DOHH2 (cell line): Measurements from ENCODE around the gene GAREM1.

ENCODE experiments used
- H3F3A ChIP-seq: fragments of 200-600 bp; sonication (generic), shearing (Covaris generic); 2 replicates; pipeline ENCODE4 v1.6.0; 2016; ENCODE audit warnings: antibody characterized with exemption, mild to moderate bottlenecking; ENCODE audit not compliant: control insufficient read depth, insufficient read depth
- H3K27ac ChIP-seq: fragments of 200-600 bp; sonication (generic); 2 replicates; pipeline ENCODE4 v1.5.1; 2014; ENCODE audit warnings: low read depth, mild to moderate bottlenecking, low read length, moderate library complexity
- H3K27me3 ChIP-seq: fragments of 200-600 bp; sonication (generic); 2 replicates; pipeline ENCODE4 v1.6.1; 2014; ENCODE audit warnings: mild to moderate bottlenecking, low read length, mixed read lengths; ENCODE audit not compliant: control insufficient read depth
- H3K36me3 ChIP-seq: fragments of 200-600 bp; sonication (generic); 2 replicates; pipeline ENCODE4 v1.6.1; 2014; ENCODE audit warnings: mild to moderate bottlenecking, low read length, moderate library complexity, mixed read lengths; ENCODE audit not compliant: control insufficient read depth
- H3K4me1 ChIP-seq: fragments of 200-600 bp; sonication (generic); 2 replicates; pipeline ENCODE4 v1.6.1; 2014; ENCODE audit warnings: mild to moderate bottlenecking, low read length, mixed read lengths; ENCODE audit not compliant: control insufficient read depth
- H3K4me2 ChIP-seq: fragments of 200-600 bp; sonication (generic); 2 replicates; pipeline ENCODE4 v1.6.0; 2014; ENCODE audit warnings: mild to moderate bottlenecking, low read length, moderate library complexity
- H3K4me3 ChIP-seq: fragments of 200-600 bp; sonication (generic); 2 replicates; pipeline ENCODE4 v1.5.1; 2014; ENCODE audit warnings: mild to moderate bottlenecking, low read length, mixed read lengths
- H3K79me2 ChIP-seq: fragments of 200-600 bp; sonication (generic); 2 replicates; pipeline ENCODE4 v1.6.1; 2014; ENCODE audit warnings: mild to moderate bottlenecking, low read length, mixed read lengths; ENCODE audit not compliant: control insufficient read depth
- H3K9me2 ChIP-seq: fragments of 200-600 bp; sonication (generic); replicated peaks from 2 replicates; pipeline ENCODE4 v1.6.1; 2014; ENCODE audit warnings: mild to moderate bottlenecking, low read length, mixed read lengths; ENCODE audit not compliant: control insufficient read depth
- H3K9me3 ChIP-seq: fragments of 200-600 bp; sonication (generic); 2 replicates; pipeline ENCODE4 v1.6.1; 2014; ENCODE audit warnings: antibody characterized with exemption, low read length, mixed read lengths; ENCODE audit not compliant: control insufficient read depth, insufficient read depth
- H4K20me1 ChIP-seq: fragments of 200-600 bp; sonication (generic); 2 replicates; pipeline ENCODE4 v1.6.0; 2014; ENCODE audit warnings: low read depth, mild to moderate bottlenecking, antibody characterized with exemption, low read length, moderate library complexity; ENCODE audit not compliant: control insufficient read depth, insufficient read depth
- CTCF ChIP-seq: fragments of 200-600 bp; sonication (generic); IDR thresholded peaks from one replicate; pipeline ENCODE4 v1.5.1; 2014; ENCODE audit warnings: antibody characterized with exemption, mild to moderate bottlenecking, low read depth, low read length; ENCODE audit not compliant: poor library complexity, severe bottlenecking
- EZH2phosphoT487 ChIP-seq: fragments of 200-600 bp; sonication (generic); IDR thresholded peaks from 2 replicates; pipeline ENCODE4 v1.6.1; 2017; ENCODE audit warnings: borderline replicate concordance, mild to moderate bottlenecking, antibody characterized with exemption, low read length, moderate library complexity, mixed read lengths

GAREM1 gene

GRCh38 chr18:32213693-32214092, 257.0 kb downstream of the GAREM1 start:
- Histone ChIP-seq H3K4me1 (no peaks in the 10 kb centered on the region), H3K27me3 (no peaks in the 10 kb centered on the region), H3K4me2 (no peak overlapping the region), H3K4me3 (no peak overlapping the region), H3K9me2 (no peaks in the 10 kb centered on the region), H3K9me3 (no peaks in the 10 kb centered on the region), H3F3A (no peaks in the 10 kb centered on the region), H3K79me2 (no peaks in the 10 kb centered on the region), H3K27ac (no peak overlapping the region), H3K36me3 (no peaks in the 10 kb centered on the region), H4K20me1 (no peaks in the 10 kb centered on the region)
- TF ChIP-seq CTCF (no peak), EZH2phosphoT487 (no peak)
